Activated effector memory CD4-positive, alpha-beta T cell treated with anti-CD3 and anti-CD28 coated beads, Interleukin-2, amount 50 U/mL, for 16 hours (primary cell): ENCODE data around the gene TMEM100.
"Not testable (repeated sequence)": the region's sequence is repeated elsewhere in the genome, so short reads cannot be mapped to it uniquely, and the experiment has no call there.

Experiments used
- DNase-seq: peaks from one replicate; pipeline ENCODE4 v3.0.0-alpha.2; 2020

The TMEM100 gene

DNA sequence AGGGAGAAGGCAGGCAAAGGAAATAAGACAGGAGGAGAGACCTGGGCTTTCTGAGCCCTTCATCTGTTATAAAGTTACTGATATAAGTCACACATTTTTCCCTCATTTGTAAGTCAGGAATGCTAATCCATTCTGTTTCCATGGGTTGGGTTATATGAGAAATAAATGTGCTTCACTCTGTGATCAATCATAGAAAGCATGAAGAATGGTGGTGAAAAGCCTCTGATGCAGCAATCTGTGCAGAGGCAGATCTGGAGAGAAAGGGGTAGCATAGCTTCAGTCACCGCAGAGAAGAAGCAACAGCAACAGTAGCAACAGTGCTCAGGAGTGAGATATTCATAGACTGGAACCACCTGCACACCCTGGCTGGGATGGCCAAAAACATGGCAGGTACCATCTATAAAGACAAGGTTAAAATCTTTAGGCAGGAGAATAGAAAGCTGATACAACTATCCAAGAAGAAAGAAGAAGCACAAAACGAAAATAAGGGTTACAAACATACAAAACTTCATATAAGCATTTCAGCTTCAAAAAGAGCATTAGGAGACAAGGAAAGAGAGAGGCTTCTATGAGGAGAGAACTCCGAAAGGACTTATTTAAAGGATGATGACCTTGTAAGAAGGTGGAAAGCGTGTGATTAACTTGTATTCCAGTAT, 41.9 kb downstream of the TMEM100 start:
- DNase-seq, result no peak

DNA sequence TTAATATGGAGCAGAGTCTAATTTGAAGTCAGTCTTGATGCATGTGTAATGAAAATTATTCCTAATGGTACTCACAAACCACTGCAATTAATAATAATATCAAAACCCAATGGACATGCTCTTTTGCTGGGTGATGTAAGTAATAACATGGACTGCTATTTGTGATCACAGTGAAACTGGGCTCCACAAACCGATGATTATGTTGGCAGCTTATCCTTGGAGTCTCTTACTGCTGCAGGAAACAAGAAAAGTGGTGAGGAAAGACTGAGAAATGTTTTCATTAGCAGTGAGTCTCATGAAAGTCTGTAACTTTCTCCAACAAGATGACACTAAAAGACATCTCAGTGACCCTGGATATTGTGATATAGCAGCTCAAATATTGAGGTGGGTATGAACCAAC, 45.2 kb downstream of the TMEM100 start:
- DNase-seq, result no peak

DNA sequence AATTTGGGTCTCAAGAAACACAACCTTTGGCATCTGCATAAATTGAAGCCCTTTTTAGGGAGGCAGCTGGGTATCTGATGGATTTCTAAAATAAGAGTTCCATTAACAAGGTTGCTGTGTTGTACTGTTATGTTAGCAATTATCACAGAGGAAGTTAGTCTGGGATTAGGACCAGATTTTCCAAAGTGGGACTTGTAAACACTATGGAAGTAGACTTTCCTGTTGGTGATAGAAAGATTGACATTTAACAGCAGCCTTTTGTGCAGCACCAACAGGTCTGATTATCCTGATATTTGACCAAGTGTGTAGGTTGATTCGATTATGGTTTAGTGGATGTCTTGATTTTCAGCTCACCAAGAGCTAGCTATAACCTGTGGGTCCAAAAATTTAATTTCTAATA, 46.4 kb downstream of the TMEM100 start:
- no peak for DNase-seq

DNA sequence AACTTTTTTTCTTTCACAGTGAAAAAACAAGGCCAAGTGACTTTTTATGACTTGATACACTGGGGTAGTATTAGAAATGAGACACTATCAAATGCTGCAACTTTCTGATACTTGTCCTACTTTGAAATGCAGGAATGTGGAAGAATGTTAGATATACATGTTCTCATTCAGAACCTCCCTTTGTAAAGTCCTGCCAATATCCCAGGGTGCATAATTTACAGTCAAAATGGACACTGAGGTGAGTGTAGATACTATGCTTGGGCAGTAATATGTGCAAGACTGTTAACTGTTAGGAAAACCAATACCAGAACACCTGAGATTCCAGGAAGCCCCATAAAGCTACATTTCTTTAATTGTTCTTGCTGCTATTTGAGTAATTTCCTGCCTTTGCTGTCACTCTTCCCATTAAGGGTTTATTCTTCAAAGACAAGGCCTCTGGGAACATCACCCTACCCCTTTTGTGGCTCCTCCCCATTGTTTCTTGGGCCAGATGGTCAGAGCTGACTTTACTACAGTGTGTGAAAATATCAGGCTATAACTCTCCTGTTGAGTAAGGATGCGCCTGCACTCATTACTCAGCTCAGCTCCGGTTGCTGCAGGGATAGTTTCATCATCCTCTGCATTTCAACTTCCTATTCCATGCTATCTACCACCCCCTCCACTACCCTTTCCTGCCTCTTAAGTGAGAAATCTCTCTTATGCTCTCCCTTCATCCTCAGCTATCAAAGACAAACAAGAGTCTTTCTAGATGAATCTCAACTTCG, 48.7 kb downstream of the TMEM100 start:
- DNase-seq, result no peak

DNA sequence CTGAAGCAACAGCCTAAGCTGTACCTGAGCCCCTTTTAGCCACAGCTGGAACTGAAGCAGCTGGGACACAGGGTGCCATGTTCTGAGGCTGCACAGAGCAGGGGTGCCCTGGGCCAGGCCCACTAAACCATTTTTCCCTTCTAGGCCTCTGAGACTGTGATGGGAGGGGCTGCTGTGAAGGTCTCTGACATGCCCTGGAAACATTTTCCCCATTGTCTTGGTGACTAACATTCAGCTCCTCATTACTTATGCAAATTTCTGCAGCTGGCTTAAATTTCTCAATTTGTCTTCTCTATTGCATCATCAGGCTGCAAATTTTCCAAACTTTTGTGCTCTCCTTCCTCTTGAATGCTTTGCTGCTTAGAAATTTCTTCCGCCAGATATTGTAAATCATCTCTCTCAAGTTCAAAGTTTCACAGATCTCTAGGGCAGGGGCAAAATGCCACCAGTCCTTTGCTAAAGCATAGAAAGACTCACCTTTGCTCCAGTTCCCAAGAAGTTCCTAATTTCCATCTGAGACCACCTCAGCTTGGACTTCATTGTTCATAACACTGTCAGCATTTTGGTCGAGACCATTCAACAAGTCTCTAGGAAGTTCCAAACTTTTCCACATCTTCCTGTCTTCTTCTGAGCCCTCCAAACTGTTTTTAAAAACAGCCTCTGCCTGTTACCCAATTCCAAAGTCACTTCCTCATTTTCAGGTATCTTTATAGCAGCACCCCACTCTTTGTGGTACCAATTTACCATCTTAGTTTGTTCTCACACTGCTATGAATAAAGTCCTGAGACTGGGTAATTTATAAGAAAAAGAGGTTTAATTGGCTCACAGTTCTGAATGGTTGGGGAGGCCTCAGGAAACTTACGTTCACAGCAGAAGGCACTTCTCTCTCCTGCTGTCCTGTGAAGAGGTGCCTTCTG, 49.8 kb downstream of the TMEM100 start:
- DNase-seq, result no peak

DNA sequence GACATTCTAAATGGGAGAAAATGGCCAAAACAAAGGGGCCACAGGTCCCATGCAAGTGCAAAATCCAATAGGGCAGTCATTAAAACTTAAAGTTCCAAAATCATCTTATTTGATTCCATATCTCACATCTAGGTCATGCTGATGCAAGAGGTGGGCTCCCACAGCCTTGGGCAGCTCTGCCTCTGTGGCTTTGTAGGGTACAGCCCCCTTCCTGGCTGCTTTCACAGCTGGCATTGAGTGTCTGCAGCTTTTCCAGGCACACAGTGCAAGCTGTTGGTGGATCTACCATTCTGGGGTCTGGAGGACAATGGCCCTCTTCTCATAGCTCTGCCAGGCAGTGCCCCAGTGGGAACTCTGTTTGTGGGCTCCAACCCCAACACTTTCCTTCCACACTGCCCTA, 50.7 kb downstream of the TMEM100 start:
- not testable (repeated sequence) for DNase-seq
